NCI-H146 treated with DMSO at 0.1 percent for 48 hours (cell line): ENCODE measurements around the gene GPRC6A.

Experiments used
- DNase-seq: peaks from one replicate; lab custom pipeline; 2025; ENCODE audit not compliant: unreplicated experiment; lab: John Stamatoyannopoulos, UW

Gene GPRC6A

GRCh38 chr6:116779573-116780164 is 49.2 kb downstream of the GPRC6A start:
- DNase-seq, result peak; percentile 29

DNA sequence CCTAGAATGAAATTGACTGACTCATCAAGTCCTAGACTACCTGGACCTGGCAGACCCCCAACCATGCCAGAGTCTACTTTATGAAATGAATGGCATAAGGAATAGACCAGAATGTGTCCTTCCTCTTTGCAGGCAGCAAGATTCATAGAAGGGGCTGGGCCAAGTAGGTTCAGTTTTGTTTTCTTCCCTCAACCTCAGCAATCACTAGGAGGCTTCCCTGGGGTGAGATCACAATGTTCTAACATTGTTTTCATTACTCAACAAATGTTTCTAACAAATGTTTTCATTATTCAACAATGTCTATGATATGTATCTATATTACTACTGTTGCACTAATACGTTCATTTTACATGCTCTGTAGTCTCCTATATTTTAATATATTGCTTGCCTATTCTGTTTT is 55.0 kb downstream of the GPRC6A start:
- no peak for DNase-seq

DNA sequence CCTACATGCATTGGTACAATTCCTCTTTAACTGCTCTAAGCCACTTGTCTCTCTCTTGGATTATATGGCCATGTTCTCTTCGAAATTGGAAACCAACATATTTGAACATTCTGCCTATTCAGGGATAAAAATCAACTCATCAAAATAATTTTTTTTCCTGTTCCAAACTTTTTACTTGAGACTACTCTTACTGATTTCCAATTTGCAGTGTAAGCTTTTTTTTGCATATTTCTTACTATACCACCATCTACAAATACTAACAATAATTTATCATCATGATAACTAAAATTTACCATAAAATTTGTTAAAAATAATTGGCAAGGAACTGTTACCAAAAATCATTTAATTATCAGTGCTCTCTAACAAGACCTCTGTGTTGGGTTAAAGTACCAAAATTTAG is 56.4 kb downstream of the GPRC6A start:
- no peak for DNase-seq

GRCh38 chr6:116767715-116768114 is 61.2 kb downstream of the GPRC6A start:
- DNase-seq, result no peak

DNA sequence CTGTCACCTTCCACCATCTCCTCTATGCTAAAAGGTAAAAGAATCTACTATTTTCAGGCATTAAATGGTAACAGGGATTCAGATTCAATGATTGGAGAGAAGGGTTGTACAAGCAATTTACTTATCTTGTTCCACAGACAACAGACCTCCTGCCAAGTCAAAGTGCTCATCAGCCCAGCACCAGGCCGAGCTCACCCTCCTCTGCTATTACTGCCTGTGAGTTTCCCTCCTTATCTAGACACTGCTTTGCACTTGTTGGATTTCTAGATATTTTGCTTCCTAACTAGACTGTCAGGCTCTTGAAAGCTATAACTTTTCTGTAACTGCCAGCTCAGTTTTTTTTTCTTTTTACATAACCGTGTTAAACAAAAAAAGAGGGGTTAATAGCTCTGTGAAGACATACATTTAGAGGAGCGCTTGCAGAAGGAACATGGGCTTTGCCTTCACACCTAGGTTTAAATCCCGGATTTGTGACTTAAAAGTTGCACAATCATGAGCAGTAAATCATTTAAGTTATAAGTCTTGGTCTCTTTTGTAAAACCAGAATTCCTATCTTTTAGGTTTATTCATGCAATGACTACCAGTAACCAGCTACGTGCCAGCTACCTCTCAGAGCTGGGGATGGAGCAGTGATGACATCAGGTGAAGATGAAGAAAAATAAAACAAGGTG is 62.2 kb downstream of the GPRC6A start:
- DNase-seq, result no peak

- DNase-seq, result no peak
These were observed 63.7 kb downstream of the GPRC6A start, which contains the start of gene FAM162B for GRCh38 chr6:116764961-116765841. Gene FAM162B, minus strand, starts transcription at chr6:116765719. Its CDS starts 143 bp downstream, at chr6:116765576.

- DNase-seq, result no peak
These were observed 64.3 kb downstream of the GPRC6A start for GRCh38 chr6:116764629-116764960.

DNA sequence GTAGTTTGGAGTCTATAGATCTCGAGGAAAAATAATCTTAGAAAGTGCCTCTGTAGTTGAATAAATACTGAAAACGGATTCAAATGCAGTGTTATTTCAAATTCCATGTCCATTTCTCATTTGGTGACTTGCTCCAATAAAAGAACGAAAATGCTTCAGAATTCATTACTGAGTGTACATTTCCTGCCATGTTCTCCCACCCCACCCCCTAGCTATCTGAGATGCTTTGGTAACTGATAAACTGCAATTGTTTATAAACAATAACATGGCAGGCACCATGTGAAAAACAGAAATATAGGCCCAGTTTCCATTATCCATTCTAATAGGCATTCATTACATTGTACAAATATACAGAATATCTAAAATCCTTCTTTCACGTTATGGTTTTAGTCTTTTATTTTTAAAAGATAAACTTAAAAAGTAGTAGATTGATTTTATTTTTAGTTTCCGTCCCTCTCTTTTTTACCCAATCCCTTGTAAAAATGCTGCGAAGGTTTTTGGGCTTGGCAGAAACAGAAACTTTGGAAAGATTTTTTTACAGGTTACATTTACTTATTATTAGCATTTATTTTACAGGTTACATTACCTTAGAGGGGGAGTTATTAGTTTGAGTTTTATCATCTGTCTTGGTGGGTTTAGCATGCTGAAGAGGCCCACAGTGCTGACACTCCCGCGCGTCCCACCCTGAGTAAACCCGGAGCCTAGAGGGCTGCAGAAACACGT is 64.8 kb downstream of the GPRC6A start:
- DNase-seq, result no peak

GRCh38 chr6:116763048-116763447 is 65.8 kb downstream of the GPRC6A start:
- DNase-seq, result no peak

GRCh38 chr6:116762235-116762634 is 66.6 kb downstream of the GPRC6A start:
- DNase-seq, result no peak

DNA sequence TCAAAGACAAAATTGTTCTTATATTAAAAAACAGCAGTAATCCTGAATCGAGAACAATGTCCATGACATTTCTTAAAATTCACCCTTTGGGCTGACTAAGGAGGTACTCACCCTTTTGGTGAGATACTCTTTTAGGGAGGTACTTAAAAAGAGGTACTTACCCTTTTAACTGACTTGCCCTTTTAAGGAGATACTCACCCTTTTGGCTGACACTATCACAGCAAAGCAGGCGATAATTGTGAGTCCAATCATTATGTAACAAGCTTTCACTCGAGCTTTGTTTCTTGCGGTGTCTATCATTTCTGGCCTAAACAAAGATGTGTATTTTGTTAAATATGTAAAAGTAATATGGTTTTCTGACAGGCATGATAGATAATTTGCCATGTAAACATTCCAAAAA is 67.1 kb downstream of the GPRC6A start:
- DNase-seq, result no peak

GRCh38 chr6:116745176-116745575 is 83.7 kb downstream of the GPRC6A start:
- no peak for DNase-seq
